Duodenal mucosa (tissue), 2 donors: ENCODE measurements around the gene GALNT13.

ENCODE experiments used
- H3K27ac ChIP-seq: one replicate; pipeline ENCODE4 v1.7.0; 2013; ENCODE audit warnings: low read depth, low read length
- H3K27me3 ChIP-seq, 2 donors: one replicate each; pipeline ENCODE4 v1.7.0; 2013; ENCODE audit warnings: low read length in 2 of 2, control low read depth in 1 of 2; ENCODE audit not compliant: insufficient read depth in 2 of 2, control insufficient read depth in 1 of 2
- H3K36me3 ChIP-seq, 2 donors: one replicate each; pipeline ENCODE4 v1.7.0; 2013; ENCODE audit warnings: low read length in 2 of 2, control low read depth in 1 of 2; ENCODE audit not compliant: insufficient read depth in 2 of 2, control insufficient read depth in 1 of 2
- H3K4me1 ChIP-seq, 2 donors: one replicate each; pipeline ENCODE4 v1.7.0; 2013; ENCODE audit warnings: low read length in 2 of 2, control low read depth in 1 of 2; ENCODE audit not compliant: insufficient read depth in 2 of 2, control insufficient read depth in 1 of 2
- H3K4me3 ChIP-seq, 2 donors: one replicate each; pipeline ENCODE4 v1.7.0; 2013; ENCODE audit warnings: low read length in 2 of 2, low read depth in 1 of 2
- H3K9ac ChIP-seq, 2 donors: one replicate each; pipeline ENCODE4 v1.7.0; 2013; ENCODE audit warnings: low read length in 2 of 2, low read depth in 1 of 2
- H3K9me3 ChIP-seq, 2 donors: one replicate each; pipeline ENCODE4 v1.7.0; 2013; ENCODE audit warnings: low read length in 2 of 2, control low read depth in 1 of 2; ENCODE audit not compliant: control insufficient read depth in 1 of 2

The GALNT13 gene

GRCh38 chr2:153939124-153939796 lies 67.5 kb downstream of the GALNT13 start:
- no peak overlapping the region for H3K4me3 ChIP-seq
- no peaks in the 10 kb centered on the region for H3K9me3 ChIP-seq
- no peak overlapping the region for H3K27ac ChIP-seq
- no peaks in the 10 kb centered on the region for H3K36me3 ChIP-seq
- H3K9ac ChIP-seq, result no peak overlapping the region
- H3K27me3 ChIP-seq, result no peaks in the 10 kb centered on the region
- H3K4me1 ChIP-seq, result no peaks in the 10 kb centered on the region

DNA sequence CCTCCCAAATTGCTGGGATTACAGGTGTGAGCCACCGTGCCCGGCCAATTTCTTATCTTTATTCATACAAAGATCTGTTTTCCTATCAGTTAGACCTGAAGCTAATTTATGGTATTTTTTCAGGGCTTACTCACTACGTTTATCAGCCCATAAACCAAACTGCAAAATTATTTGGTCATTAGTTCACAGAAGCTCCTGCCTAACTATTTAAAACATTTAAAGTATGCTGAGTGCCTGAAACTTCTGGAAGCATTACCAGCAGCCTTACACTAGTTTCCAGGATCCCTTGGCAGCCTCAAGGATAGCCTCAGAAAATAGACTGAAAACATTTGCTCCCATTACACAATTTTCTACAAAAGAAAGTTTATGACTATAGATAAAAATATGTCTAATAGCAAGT lies 68.8 kb downstream of the GALNT13 start:
- Histone ChIP-seq H3K36me3 (no peaks in the 10 kb centered on the region), H3K9ac (no peak overlapping the region), H3K4me3 (no peak overlapping the region), H3K27me3 (no peaks in the 10 kb centered on the region), H3K9me3 (no peaks in the 10 kb centered on the region), H3K4me1 (no peaks in the 10 kb centered on the region), H3K27ac (no peak overlapping the region)

DNA sequence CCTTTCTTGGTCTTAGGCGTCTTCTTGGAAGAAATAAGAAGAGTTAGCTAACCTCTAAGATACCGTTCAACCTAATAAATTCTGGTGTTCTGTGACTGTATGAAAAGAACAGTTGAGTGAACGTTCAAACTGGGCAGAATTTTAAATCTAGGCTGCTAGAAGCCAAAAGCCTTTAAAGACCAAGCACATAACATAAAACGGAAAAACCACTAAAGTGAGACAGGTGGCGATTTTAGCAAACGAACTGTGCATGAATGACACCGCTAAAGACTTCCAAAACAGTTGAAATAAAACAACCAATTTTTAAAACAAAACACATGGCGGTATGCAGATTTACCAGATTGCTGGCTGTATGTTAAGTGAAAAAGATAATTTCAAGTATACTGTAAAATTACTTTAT lies 73.1 kb downstream of the GALNT13 start:
- Histone ChIP-seq H3K9me3 (no peaks in the 10 kb centered on the region), H3K4me3 (no peak overlapping the region), H3K27me3 (no peaks in the 10 kb centered on the region), H3K27ac (no peak overlapping the region), H3K4me1 (no peaks in the 10 kb centered on the region), H3K36me3 (no peaks in the 10 kb centered on the region), H3K9ac (no peak overlapping the region)

DNA sequence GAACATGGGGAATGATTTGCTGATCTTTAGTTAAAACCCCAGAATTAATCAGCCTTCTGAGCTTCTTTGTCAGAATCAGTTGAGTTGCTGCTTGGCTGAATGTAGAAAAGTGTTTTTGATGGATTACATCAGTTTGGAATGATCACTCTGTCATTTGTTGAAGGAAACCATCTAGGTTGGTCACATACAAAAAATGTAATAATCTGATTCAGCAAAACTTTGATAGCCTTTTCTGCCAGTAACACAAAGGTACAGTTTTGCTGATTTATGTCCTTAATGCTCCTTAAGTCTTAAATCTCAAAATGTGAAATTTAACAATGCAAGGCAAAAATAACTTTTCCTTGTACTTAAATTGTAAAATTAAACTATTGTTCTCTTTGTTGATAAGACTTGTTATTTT lies 74.3 kb downstream of the GALNT13 start:
- H3K4me1 ChIP-seq, result no peaks in the 10 kb centered on the region

DNA sequence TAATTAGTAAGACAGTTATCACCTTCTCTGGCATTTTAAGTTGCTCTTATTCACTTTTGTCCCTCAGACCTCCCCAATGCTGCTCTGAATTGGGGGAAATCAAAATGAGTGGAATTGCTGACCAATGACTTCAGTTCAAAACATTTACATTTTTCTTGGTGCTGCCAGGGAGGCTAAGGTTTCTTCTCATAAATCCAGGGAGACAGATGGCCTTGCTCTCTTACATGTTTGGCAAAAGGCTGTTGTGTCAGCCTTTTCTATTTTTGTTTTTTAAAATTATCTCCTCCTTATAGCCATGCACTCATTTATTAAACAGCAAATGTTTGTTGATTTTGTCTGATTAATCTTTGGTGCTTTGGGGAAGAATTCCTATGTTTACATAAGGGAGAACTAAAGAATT lies 82.0 kb downstream of the GALNT13 start:
- Histone ChIP-seq H3K27me3 (no peaks in the 10 kb centered on the region), H3K36me3 (no peaks in the 10 kb centered on the region), H3K27ac (no peak overlapping the region), H3K9ac (no peak overlapping the region), H3K9me3 (no peaks in the 10 kb centered on the region), H3K4me1 (no peaks in the 10 kb centered on the region), H3K4me3 (no peak overlapping the region)

More for the DNA sequence above, 74.3 kb downstream of the GALNT13 start:
- no peaks in the 10 kb centered on the region for H3K36me3 ChIP-seq
- no peak overlapping the region for H3K9ac ChIP-seq
- H3K27ac ChIP-seq, result no peak overlapping the region
- no peak overlapping the region for H3K4me3 ChIP-seq
- H3K27me3 ChIP-seq, result no peaks in the 10 kb centered on the region
- H3K9me3 ChIP-seq, result no peaks in the 10 kb centered on the region

GRCh38 chr2:153963256-153963655 lies 91.5 kb downstream of the GALNT13 start:
- H3K27ac ChIP-seq, result no peak overlapping the region
- H3K9me3 ChIP-seq, result peaks cover 0 to 4% of the 10 kb centered on the region in 2 donors
- H3K9ac ChIP-seq, result no peak overlapping the region
- H3K27me3 ChIP-seq, result no peaks in the 10 kb centered on the region
- no peaks in the 10 kb centered on the region for H3K4me1 ChIP-seq
- H3K4me3 ChIP-seq, result no peak overlapping the region
- no peaks in the 10 kb centered on the region for H3K36me3 ChIP-seq

GRCh38 chr2:153967248-153967973 lies 95.7 kb downstream of the GALNT13 start:
- Histone ChIP-seq H3K9ac (no peak overlapping the region), H3K4me1 (no peaks in the 10 kb centered on the region), H3K36me3 (no peaks in the 10 kb centered on the region), H3K27ac (no peak overlapping the region), H3K27me3 (no peaks in the 10 kb centered on the region), H3K4me3 (no peak overlapping the region), H3K9me3 (no peaks in the 10 kb centered on the region)

GRCh38 chr2:153971250-153971649 lies 99.5 kb downstream of the GALNT13 start:
- Histone ChIP-seq H3K4me1 (no peaks in the 10 kb centered on the region), H3K9ac (no peak overlapping the region), H3K36me3 (no peaks in the 10 kb centered on the region), H3K27me3 (no peaks in the 10 kb centered on the region), H3K9me3 (no peaks in the 10 kb centered on the region), H3K4me3 (no peak overlapping the region), H3K27ac (no peak overlapping the region)

GRCh38 chr2:153971855-153972254 lies 100.1 kb downstream of the GALNT13 start:
- no peaks in the 10 kb centered on the region for H3K27me3 ChIP-seq
- H3K4me1 ChIP-seq, result no peaks in the 10 kb centered on the region
- H3K4me3 ChIP-seq, result no peak overlapping the region
- no peaks in the 10 kb centered on the region for H3K36me3 ChIP-seq
- no peaks in the 10 kb centered on the region for H3K9me3 ChIP-seq
- H3K27ac ChIP-seq, result no peak overlapping the region
- H3K9ac ChIP-seq, result no peak overlapping the region

- no peak overlapping the region for H3K27ac ChIP-seq
- H3K27me3 ChIP-seq, result no peaks in the 10 kb centered on the region
- no peaks in the 10 kb centered on the region for H3K9me3 ChIP-seq
- H3K4me3 ChIP-seq, result no peak overlapping the region
- H3K4me1 ChIP-seq, result no peaks in the 10 kb centered on the region
- no peaks in the 10 kb centered on the region for H3K36me3 ChIP-seq
- H3K9ac ChIP-seq, result no peak overlapping the region
These were observed 100.7 kb downstream of the GALNT13 start for GRCh38 chr2:153972412-153972811.
